ENCODE measurements around the gene USP54. TPM values are rescaled to one million over a fixed set of nuclear protein-coding genes. Genes with fewer than 3 reads are reported as not detected.

Gene USP54
- total and polyA plus RNA-seq, 2 donors (not counting 1 experiment from before 2014, with no cell fraction given), result 2.3 to 12.9 TPM

DNA sequence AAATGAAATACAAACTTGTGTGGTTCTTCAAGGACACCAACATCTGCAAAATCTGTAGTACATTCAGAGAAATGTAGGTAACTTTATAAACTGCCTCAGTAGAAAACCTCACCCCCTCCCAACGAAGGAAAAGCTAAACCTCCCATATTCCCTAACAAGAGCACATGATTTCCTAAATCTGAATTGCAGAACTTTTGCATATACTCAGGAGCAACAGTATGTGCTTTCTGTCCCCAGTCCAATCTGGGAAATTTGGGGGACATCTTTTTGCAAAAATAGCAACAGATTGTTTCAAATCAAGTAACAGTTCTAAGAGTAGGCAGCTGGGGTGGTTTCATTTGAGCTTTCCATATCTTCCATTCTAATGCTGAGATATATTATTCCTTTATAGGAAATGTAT, 142.0 kb downstream of the USP54 start:
- no peak overlapping the region for H2AFZ ChIP-seq (ENCODE audit: insufficient read depth, low read depth, low read length, poor library complexity, severe bottlenecking)
- H3K79me2 ChIP-seq (ENCODE audit: control insufficient read depth, insufficient read depth, low read length), result no peaks in the 10 kb centered on the region
- 100% methylated on average over 1 of the region's 1 CpG for WGBS (ENCODE audit: insufficient coverage)
- no peak overlapping the region for H3K27ac Mint-ChIP-seq
- no peak for DNase-seq
- no peak overlapping the region for H3K4me3 Mint-ChIP-seq
- H3K27ac ChIP-seq (ENCODE audit: low read length in 2 of 2), result no peak overlapping the region
- no peaks in the 10 kb centered on the region for H3K4me1 ChIP-seq (ENCODE audit: control insufficient read depth in 2 of 2, insufficient read depth in 2 of 2, low read length in 2 of 2)
- TF ChIP-seq, protein P1, sequence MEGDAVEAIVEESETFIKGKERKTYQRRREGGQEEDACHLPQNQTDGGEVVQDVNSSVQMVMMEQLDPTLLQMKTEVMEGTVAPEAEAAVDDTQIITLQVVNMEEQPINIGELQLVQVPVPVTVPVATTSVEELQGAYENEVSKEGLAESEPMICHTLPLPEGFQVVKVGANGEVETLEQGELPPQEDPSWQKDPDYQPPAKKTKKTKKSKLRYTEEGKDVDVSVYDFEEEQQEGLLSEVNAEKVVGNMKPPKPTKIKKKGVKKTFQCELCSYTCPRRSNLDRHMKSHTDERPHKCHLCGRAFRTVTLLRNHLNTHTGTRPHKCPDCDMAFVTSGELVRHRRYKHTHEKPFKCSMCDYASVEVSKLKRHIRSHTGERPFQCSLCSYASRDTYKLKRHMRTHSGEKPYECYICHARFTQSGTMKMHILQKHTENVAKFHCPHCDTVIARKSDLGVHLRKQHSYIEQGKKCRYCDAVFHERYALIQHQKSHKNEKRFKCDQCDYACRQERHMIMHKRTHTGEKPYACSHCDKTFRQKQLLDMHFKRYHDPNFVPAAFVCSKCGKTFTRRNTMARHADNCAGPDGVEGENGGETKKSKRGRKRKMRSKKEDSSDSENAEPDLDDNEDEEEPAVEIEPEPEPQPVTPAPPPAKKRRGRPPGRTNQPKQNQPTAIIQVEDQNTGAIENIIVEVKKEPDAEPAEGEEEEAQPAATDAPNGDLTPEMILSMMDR (IDR thresholded peaks at IDR 0.05), result no peak
- no peak for TF ChIP-seq EZH2 (IDR thresholded peaks at IDR 0.05; ENCODE audit: borderline replicate concordance, insufficient read depth, low read depth, low read length, poor library complexity, severe bottlenecking)
- H3K4me3 ChIP-seq (ENCODE audit: control extremely low read depth in 1 of 5, extremely low read depth in 1 of 5, insufficient read depth in 1 of 5, low read depth in 2 of 5, low read length in 4 of 5), result no peak overlapping the region
- ChIA-PET POLR2A (no interaction called here), CTCF (no interaction called here)
- no peaks in the 10 kb centered on the region for H3K4me1 Mint-ChIP-seq
- ATAC-seq (ENCODE audit: low read depth), result no peak
- H3K27me3 Mint-ChIP-seq, result no peaks in the 10 kb centered on the region
- no peak overlapping the region for H3K9ac ChIP-seq (ENCODE audit: low read length)
- intact Hi-C loops (cut with micrococcal nuclease), result no loop called here
- H3K27me3 ChIP-seq (replicated peaks in 1 of 4; ENCODE audit: control extremely low read depth in 1 of 4, control insufficient read depth in 3 of 4, insufficient read depth in 4 of 4, low read length in 3 of 4), result no peaks in the 10 kb centered on the region
- no peaks in the 10 kb centered on the region for H3K9me3 Mint-ChIP-seq (ENCODE audit: insufficient read depth)
- H3K36me3 ChIP-seq (replicated peaks in 1 of 2; ENCODE audit: control extremely low read depth in 1 of 2, control insufficient read depth in 1 of 2, extremely low read depth in 1 of 2, insufficient read depth in 2 of 2, low read length in 1 of 2), result peaks cover 15 to 27% of the 10 kb centered on the region in 2 experiments
- no peaks in the 10 kb centered on the region for H4K20me1 ChIP-seq (ENCODE audit: control insufficient read depth, insufficient read depth, low read length, poor library complexity, severe bottlenecking)
- no peak overlapping the region for H3K4me2 ChIP-seq (replicated peaks; ENCODE audit: low read depth, low read length, poor library complexity, severe bottlenecking)
- no peaks in the 10 kb centered on the region for H3K9me3 ChIP-seq (ENCODE audit: control extremely low read depth in 1 of 3, control insufficient read depth in 2 of 3, insufficient read depth in 1 of 3, low read length in 2 of 3)

DNA sequence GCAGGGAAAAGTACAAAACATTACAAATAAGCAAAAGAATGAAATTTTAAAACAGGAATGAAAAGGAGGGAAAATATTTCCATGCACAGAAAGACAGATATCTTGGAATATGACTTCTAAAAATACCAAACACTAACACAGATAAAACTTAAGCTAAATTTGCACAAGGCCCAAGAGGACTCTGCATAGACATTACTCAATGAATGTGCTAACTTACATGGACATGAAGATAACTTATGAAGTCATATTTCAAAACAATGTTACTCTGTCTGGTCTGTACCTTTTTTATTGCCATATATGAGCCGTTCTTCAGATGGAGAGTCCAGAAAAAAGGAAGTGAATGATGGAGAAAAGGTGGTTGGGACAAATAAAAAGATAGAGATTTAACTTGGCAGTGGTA, 142.8 kb downstream of the USP54 start:
- POLR2A ChIA-PET, result no interaction called here

More for the DNA sequence above, 142.8 kb downstream of the USP54 start:
- no peak overlapping the region for H3K27ac ChIP-seq (ENCODE audit: low read length in 2 of 2)
- Mint-ChIP-seq H3K4me1 (no peaks in the 10 kb centered on the region), H3K27ac (no peak overlapping the region), H3K4me3 (no peak overlapping the region), H3K27me3 (no peaks in the 10 kb centered on the region), H3K9me3 (ENCODE audit: insufficient read depth) (no peaks in the 10 kb centered on the region)
- no peaks in the 10 kb centered on the region for H3K27me3 ChIP-seq (replicated peaks in 1 of 4; ENCODE audit: control extremely low read depth in 1 of 4, control insufficient read depth in 3 of 4, insufficient read depth in 4 of 4, low read length in 3 of 4)
- no peak for ATAC-seq (ENCODE audit: low read depth)
- no CpG with 5 or more reads among the region's 1 CpG for WGBS (ENCODE audit: insufficient coverage)
- H4K20me1 ChIP-seq (ENCODE audit: control insufficient read depth, insufficient read depth, low read length, poor library complexity, severe bottlenecking), result no peaks in the 10 kb centered on the region
- DNase-seq, result no peak
- H3K79me2 ChIP-seq (ENCODE audit: control insufficient read depth, insufficient read depth, low read length), result no peaks in the 10 kb centered on the region
- H3K9me3 ChIP-seq (ENCODE audit: control extremely low read depth in 1 of 3, control insufficient read depth in 2 of 3, insufficient read depth in 1 of 3, low read length in 2 of 3), result no peaks in the 10 kb centered on the region
- H3K36me3 ChIP-seq (replicated peaks in 1 of 2; ENCODE audit: control extremely low read depth in 1 of 2, control insufficient read depth in 1 of 2, extremely low read depth in 1 of 2, insufficient read depth in 2 of 2, low read length in 1 of 2), result peaks cover 15 to 31% of the 10 kb centered on the region in 2 experiments
- CTCF ChIA-PET, result no interaction called here
- no peak overlapping the region for H3K4me3 ChIP-seq (ENCODE audit: control extremely low read depth in 1 of 5, extremely low read depth in 1 of 5, insufficient read depth in 1 of 5, low read depth in 2 of 5, low read length in 4 of 5)
- no peak overlapping the region for H2AFZ ChIP-seq (ENCODE audit: insufficient read depth, low read depth, low read length, poor library complexity, severe bottlenecking)
- H3K4me2 ChIP-seq (replicated peaks; ENCODE audit: low read depth, low read length, poor library complexity, severe bottlenecking), result no peak overlapping the region
- H3K9ac ChIP-seq (ENCODE audit: low read length), result no peak overlapping the region
- no peak for TF ChIP-seq EZH2 (IDR thresholded peaks at IDR 0.05; ENCODE audit: borderline replicate concordance, insufficient read depth, low read depth, low read length, poor library complexity, severe bottlenecking)
- TF ChIP-seq, protein P1 (IDR thresholded peaks at IDR 0.05), result no peak
- intact Hi-C loops (cut with micrococcal nuclease), result no loop called here
- H3K4me1 ChIP-seq (ENCODE audit: control insufficient read depth in 2 of 2, insufficient read depth in 2 of 2, low read length in 2 of 2), result no peaks in the 10 kb centered on the region

Small RNA genes within 50 kb of the gene (small RNA-seq; reads per million reads assigned to genes)
- not detected for gene RNU6-883P (ENCODE audit: insufficient read length, low read depth, low replicate concordance)

Other genes starting within 250 kb of the USP54 start
- 2.9 and 3.6 TPM in 2 replicates for gene CFAP70, start 232.5 kb downstream of the USP54 start, total RNA-seq
- gene CFAP70, start 232.5 kb downstream of the USP54 start, polyA plus RNA-seq, result 1.6 and 2.5 TPM in 2 replicates
- gene ANXA7, start 177.3 kb downstream of the USP54 start, total RNA-seq, result 86.7 and 90.0 TPM in 2 replicates
- 39.7 and 43.4 TPM in 2 replicates for gene ANXA7, start 177.3 kb downstream of the USP54 start, polyA plus RNA-seq
- 6.3 and 6.4 TPM in 2 replicates for gene MSS51, start 157.8 kb downstream of the USP54 start, total RNA-seq
- gene MSS51, start 157.8 kb downstream of the USP54 start, polyA plus RNA-seq, result 4.7 and 5.1 TPM in 2 replicates
- 51.2 and 52.8 TPM in 2 replicates for gene PPP3CB, start 95.3 kb downstream of the USP54 start, total RNA-seq
- gene PPP3CB, start 95.3 kb downstream of the USP54 start, polyA plus RNA-seq, result 15.9 and 32.2 TPM in 2 replicates
- gene MYOZ1, start 50.1 kb upstream of the USP54 start, total RNA-seq, result not detected in 2 replicates
- not detected in 2 replicates for gene MYOZ1, start 50.1 kb upstream of the USP54 start, polyA plus RNA-seq
- gene SYNPO2L, start 64.7 kb upstream of the USP54 start, total RNA-seq, result 0.07 TPM in 1 of 2 replicates, not detected in the other
- gene SYNPO2L, start 64.7 kb upstream of the USP54 start, polyA plus RNA-seq, result 0.03 TPM in 1 of 2 replicates, not detected in the other
- gene AGAP5, start 106.8 kb upstream of the USP54 start, total RNA-seq, result 11.5 and 18.4 TPM in 2 replicates
- 9.9 and 12.9 TPM in 2 replicates for gene AGAP5, start 106.8 kb upstream of the USP54 start, polyA plus RNA-seq
- gene SEC24C, start 153.0 kb upstream of the USP54 start, total RNA-seq, result 78.7 and 80.5 TPM in 2 replicates
- 60.2 and 63.1 TPM in 2 replicates for gene SEC24C, start 153.0 kb upstream of the USP54 start, polyA plus RNA-seq
- 14.7 and 15.3 TPM in 2 replicates for gene CHCHD1, start 190.7 kb upstream of the USP54 start, total RNA-seq
- gene CHCHD1, start 190.7 kb upstream of the USP54 start, polyA plus RNA-seq, result 8.8 and 11.9 TPM in 2 replicates
- gene ZSWIM8, start 194.3 kb upstream of the USP54 start, total RNA-seq, result 110 and 113 TPM in 2 replicates
- gene ZSWIM8, start 194.3 kb upstream of the USP54 start, polyA plus RNA-seq, result 111 and 147 TPM in 2 replicates
- 72.8 and 76.3 TPM in 2 replicates for gene NDST2, start 220.3 kb upstream of the USP54 start, total RNA-seq
- 39.1 and 49.9 TPM in 2 replicates for gene NDST2, start 220.3 kb upstream of the USP54 start, polyA plus RNA-seq

Measured in B cell (primary cell).